ENCODE results near the gene OGT. TPM values are rescaled to one million over a fixed set of nuclear protein-coding genes. Genes with fewer than 3 reads are reported as not detected.

OGT gene
- polyA plus RNA-seq, 2 of the 4 experiments (the other 2 are of a cell fraction) = 42.7 to 290 TPM

DNA sequence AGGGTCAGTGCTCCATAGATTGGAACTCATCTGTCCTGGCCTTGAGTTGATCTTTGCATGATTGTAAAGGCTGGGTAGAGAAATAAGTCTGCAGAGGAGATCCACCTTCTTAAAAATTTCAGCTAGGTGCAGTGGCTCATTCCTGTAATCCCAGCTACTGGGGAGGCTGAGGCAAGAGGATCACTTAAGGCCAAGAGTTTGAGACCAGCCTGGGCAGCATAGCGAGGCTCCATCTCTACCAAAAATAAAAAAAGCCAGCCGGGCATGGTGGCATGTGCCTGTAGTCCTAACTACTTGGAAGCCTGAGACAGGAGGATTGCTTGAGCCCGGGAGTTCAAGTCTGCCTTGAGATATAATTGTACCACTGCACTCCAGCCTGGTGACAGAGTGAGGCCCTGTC is 85.9 kb downstream of the OGT start:
- ATAC-seq (no peak), FAIRE-seq (no peak), DNase-seq (ENCODE audit: low read depth in 1 of 2, low spot score in 1 of 2) (no peak)
- Histone ChIP-seq H3K27ac (no peak overlapping the region), H3K9me3 (no peaks in the 10 kb centered on the region), H3K4me2 (no peak overlapping the region), H3K4me1 (no peaks in the 10 kb centered on the region), H3K4me3 (no peak overlapping the region)
- WGBS (ENCODE audit: missing lambda C conversion rate) = 90% methylated on average over 3 of the region's 3 CpGs
- ChIA-PET CTCF (interaction anchor here (0.7 to 1.3 kb wide), 2 partner anchors 8 to 155 kb away, joined by 3 to 4 read pairs; no protein-coding TSS in a partner anchor), POLR2A (no interaction called here)
- TF ChIP-seq BHLHE40 (IDR thresholded peaks at IDR 0.05; ENCODE audit: low read depth, low read length) (no peak), KDM1A (IDR thresholded peaks at IDR 0.05; ENCODE audit: low read depth) (no peak), TFCP2L1 (CRISPR knock-in tag; IDR thresholded peaks at IDR 0.05) (no peak), ZFP36 (IDR thresholded peaks at IDR 0.05; ENCODE audit: borderline replicate concordance, partially characterized antibody) (no peak), HEYL (CRISPR knock-in tag; IDR thresholded peaks at IDR 0.05) (no peak), MYC (IDR thresholded peaks at IDR 0.05; ENCODE audit: borderline replicate concordance, low read length) (no peak), KDM5A (IDR thresholded peaks at IDR 0.05) (no peak), CEBPB (IDR thresholded peaks at IDR 0.05) (no peak)

DNA sequence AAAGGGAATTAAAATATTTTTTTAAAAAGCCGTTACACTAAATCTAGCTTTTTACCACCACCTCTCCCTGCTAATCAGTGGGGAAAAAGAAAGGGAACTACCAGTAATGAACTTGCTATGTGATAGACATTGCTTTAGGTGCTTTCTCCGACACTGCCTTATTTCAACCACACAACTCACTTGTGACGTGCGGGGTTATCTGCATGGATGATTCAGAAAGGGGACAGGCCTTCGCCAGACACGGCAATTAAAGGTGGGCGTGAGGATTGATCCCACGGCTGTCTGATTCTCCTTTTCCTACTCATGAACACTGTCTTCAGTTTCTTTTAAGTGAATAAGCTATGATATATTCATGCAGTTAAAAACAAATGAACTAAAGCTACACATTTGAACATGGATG is 86.3 kb downstream of the OGT start:
- no peaks in the 10 kb centered on the region for H3K9me3 ChIP-seq
- no peaks in the 10 kb centered on the region for H3K4me1 ChIP-seq
- 92% methylated on average over 8 of the region's 8 CpGs for WGBS (ENCODE audit: missing lambda C conversion rate)
- ChIA-PET CTCF (interaction anchor here (1.3 kb wide), 1 partner anchor 9 kb away, joined by 3 read pairs; no protein-coding TSS in a partner anchor), POLR2A (no interaction called here)
- no peak overlapping the region for H3K27ac ChIP-seq
- no peak for DNase-seq (ENCODE audit: low read depth in 1 of 2, low spot score in 1 of 2)
- no peak for FAIRE-seq
- H3K4me2 ChIP-seq = no peak overlapping the region
- no peak overlapping the region for H3K4me3 ChIP-seq
- no peak for ATAC-seq
- TF ChIP-seq NR3C1 (IDR thresholded peaks at IDR 0.05) = no peak
- no peak for TF ChIP-seq RNF2 (IDR thresholded peaks at IDR 0.05; ENCODE audit: borderline replicate concordance, low read depth)
- TF ChIP-seq ZC3H11A (IDR thresholded peaks at IDR 0.05) = no peak
- no peak for TF ChIP-seq CTCF (IDR thresholded peaks at IDR 0.05)
- no peak for TF ChIP-seq ATOH8 (CRISPR knock-in tag; IDR thresholded peaks at IDR 0.05; ENCODE audit: low read depth)
- TF ChIP-seq POLR2AphosphoS2 (conservative IDR thresholded peaks at IDR 0.05; ENCODE audit: low read length) = no peak
- TF ChIP-seq HEYL (CRISPR knock-in tag; IDR thresholded peaks at IDR 0.05) = no peak
- TF ChIP-seq HOXA7 (CRISPR knock-in tag; IDR thresholded peaks at IDR 0.05) = no peak
- no peak for TF ChIP-seq ZSCAN20 (CRISPR knock-in tag; IDR thresholded peaks at IDR 0.05)

DNA sequence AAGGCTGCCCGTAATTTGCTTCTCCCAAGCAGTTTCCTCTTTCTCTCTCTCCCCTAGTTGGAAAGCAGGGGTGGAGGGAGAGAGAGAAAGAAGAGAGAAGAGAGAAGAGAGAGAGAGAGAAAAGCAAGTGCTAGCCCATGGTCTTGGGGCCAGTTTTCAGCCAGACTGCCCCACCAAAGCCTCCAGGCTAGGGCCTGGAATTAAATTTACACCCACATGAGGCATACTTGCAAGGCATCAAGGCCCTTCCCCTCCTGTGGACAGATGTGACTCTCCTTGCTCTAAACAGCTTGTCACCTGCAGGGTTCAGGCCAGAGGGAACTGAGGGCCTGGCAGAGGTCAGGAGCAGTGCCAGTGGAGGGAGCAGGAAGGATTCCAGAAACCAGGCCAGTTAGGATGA is 87.1 kb downstream of the OGT start:
- Histone ChIP-seq H3K4me1 (no peaks in the 10 kb centered on the region), H3K4me2 (no peak overlapping the region), H3K4me3 (no peak overlapping the region), H3K9me3 (no peaks in the 10 kb centered on the region), H3K27ac (no peak overlapping the region)
- ChIA-PET POLR2A (no interaction called here), CTCF (no interaction called here)
- DNase-seq (ENCODE audit: low read depth in 1 of 2, low spot score in 1 of 2) = no peak
- 87% methylated on average over 1 of the region's 1 CpG for WGBS (ENCODE audit: missing lambda C conversion rate)
- ATAC-seq = no peak
- TF ChIP-seq PHF8 (IDR thresholded peaks at IDR 0.05; ENCODE audit: borderline replicate concordance, low read depth) = no peak
- FAIRE-seq = no peak

DNA sequence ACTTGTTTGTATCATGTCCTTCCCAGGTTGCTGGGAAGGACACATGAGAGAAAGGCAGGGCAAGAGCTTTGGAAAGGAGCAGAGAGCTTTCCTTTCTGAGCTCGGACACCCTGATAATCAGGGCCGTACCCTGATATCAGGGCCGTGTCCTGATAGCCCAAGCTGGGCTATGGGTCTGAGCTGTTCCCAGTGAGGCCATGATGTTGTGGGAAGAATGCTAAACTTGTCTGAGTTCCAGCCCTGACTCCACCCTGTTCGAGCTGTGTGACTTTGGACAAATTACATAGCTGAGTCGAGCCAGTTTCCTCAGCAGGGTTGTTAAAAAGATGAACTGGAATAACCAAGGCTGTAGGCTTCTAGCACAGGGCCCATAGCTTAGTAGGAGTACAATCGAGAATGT is 88.7 kb downstream of the OGT start:
- Histone ChIP-seq H3K4me3 (no peak overlapping the region), H3K27ac (no peak overlapping the region), H3K4me2 (no peak overlapping the region), H3K9me3 (no peaks in the 10 kb centered on the region), H3K4me1 (no peaks in the 10 kb centered on the region)
- ChIA-PET POLR2A (no interaction called here), CTCF (interaction anchor here (1.4 kb wide), 1 partner anchor 28 kb away, joined by 3 read pairs; no protein-coding TSS in a partner anchor)
- TF ChIP-seq BCL3 (IDR thresholded peaks at IDR 0.05) = no peak
- TF ChIP-seq MAFK (IDR thresholded peaks at IDR 0.05; ENCODE audit: partially characterized antibody) = no peak
- TF ChIP-seq TFCP2L1 (CRISPR knock-in tag; IDR thresholded peaks at IDR 0.05) = no peak
- no peak for TF ChIP-seq HOXB13 (CRISPR knock-in tag; IDR thresholded peaks at IDR 0.05; ENCODE audit: low read depth)
- TF ChIP-seq ZNF302 (CRISPR knock-in tag; IDR thresholded peaks at IDR 0.05) = no peak
- ATAC-seq (no peak), FAIRE-seq (no peak), DNase-seq (ENCODE audit: low read depth in 1 of 2, low spot score in 1 of 2) (no peak)
- WGBS (ENCODE audit: missing lambda C conversion rate) = 80% methylated on average over 4 of the region's 6 CpGs

All from A549 (cell line).